Activated naive CD4-positive, alpha-beta T cell treated with anti-CD3 and anti-CD28 coated beads, Interleukin-2, amount 10 ng/mL, durations not matched to agents 7 days and 5 days (primary cell): ENCODE results near the gene C21orf58.
"Not testable (repeated sequence)": the region's sequence is repeated elsewhere in the genome, so short reads cannot be mapped to it uniquely, and the experiment has no call there.

Experiments
- CTCF ChIA-PET: fragments of 350-600 bp; sonication (Branson Sonifier 250); formaldehyde crosslinking; loops from one replicate; lab custom pipeline; 2021; ENCODE audit warnings: antibody characterized with exemption; lab: Charles Lee
- DNase-seq: peaks from one replicate; pipeline ENCODE4 v3.0.0-alpha.2; 2020
- H3K27ac Mint-ChIP-seq: one replicate; pipeline ENCODE4 v1.8.0; 2021; ENCODE audit warnings: mild to moderate bottlenecking, moderate library complexity, mixed read lengths
- H3K27me3 Mint-ChIP-seq: one replicate; pipeline ENCODE4 v1.8.0; 2021; ENCODE audit warnings: mild to moderate bottlenecking, mixed read lengths
- H3K36me3 Mint-ChIP-seq: one replicate; pipeline ENCODE4 v1.8.0; 2021; ENCODE audit warnings: mixed read lengths
- H3K4me1 Mint-ChIP-seq: one replicate; pipeline ENCODE4 v1.8.0; 2021; ENCODE audit warnings: mixed read lengths
- H3K4me3 Mint-ChIP-seq: one replicate; pipeline ENCODE4 v1.8.0; 2021; ENCODE audit warnings: mild to moderate bottlenecking, moderate library complexity, mixed read lengths
- H3K9me3 Mint-ChIP-seq: one replicate; pipeline ENCODE4 v1.8.0; 2021; ENCODE audit warnings: mixed read lengths

C21orf58 gene

DNA sequence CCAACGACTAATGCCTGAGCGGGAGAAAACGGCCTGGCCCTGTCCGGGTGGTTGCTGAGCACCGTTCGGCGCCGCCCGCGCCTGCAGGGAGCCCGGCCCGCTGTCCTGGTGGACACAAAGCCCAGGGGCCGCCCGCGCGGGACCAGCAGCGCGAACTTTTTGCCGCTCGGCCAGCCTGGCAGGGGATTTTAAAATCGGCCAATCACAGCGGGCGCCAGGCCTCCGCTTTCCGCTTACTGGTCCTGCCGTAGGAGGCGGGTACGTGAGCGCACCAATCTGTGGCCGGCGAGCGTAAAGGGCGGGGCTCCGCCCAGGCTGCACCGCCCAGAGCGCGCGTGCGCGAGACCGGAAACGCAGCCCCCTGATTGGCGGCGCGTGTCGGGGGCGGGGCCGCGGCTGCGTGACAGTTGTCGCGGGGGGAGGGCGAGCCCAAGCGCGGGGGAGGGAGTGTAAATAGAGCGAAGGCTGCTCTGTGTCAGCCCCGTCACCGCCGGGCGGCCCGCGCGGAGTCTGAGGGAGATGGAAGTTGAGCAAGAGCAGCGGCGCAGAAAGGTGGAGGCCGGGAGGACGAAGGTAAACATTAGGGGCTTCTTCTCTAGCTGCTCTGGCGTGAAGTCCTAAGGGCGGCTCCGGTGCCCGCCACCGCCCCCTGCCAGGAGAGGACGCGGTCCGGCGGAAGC lies at the start of gene C21orf58, which contains the start of gene PCNT:
Gene C21orf58 (minus strand): TSS at position 161 of the 680 bp plus-strand sequence. CDS start 1,132 bp downstream, outside the sequence.
Gene PCNT (plus strand): TSS at position 447 of the 680 bp plus-strand sequence. CDS start 73 bp downstream, at position 520.
- H3K36me3 Mint-ChIP-seq, result peaks cover 43% of the 10 kb centered on the region
- H3K4me1 Mint-ChIP-seq, result peaks cover 50% of the 10 kb centered on the region
- CTCF ChIA-PET, result interaction anchor here (1.6 kb wide), 1 partner anchor 181 kb away, joined by 6 read pairs; no protein-coding TSS in a partner anchor
- H3K9me3 Mint-ChIP-seq, result no peaks in the 10 kb centered on the region
- H3K27ac Mint-ChIP-seq, result peak within 1 kb of the TSS; percentile 99
- DNase-seq, result peak; percentile 98
- peaks cover 4% of the 10 kb centered on the region for H3K27me3 Mint-ChIP-seq
- H3K4me3 Mint-ChIP-seq, result peak within 1 kb of the TSS; percentile 90

DNA sequence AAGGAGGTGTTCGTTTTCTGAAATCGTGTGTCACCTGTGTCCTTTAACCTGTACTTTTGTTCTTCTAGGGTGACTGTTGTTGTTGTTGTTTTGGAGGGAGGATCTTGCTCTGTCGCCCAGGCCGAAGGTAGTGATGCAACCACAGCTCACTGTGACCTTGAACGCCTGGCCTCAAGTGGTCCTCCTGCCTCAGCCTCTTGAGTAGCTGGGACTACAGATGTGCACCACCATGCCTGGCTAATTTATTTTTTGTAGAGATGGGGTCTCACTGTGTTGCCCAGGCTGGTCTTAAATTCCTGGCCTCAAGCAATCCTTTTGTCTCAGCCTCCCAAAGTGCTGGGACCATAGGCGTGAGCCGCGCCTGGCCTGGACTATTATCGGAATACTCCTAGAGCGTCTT lies 49.3 kb upstream of the C21orf58 start:
- H3K27ac Mint-ChIP-seq, result peak overlapping the region; percentile 33
- H3K27me3 Mint-ChIP-seq, CTCF ChIA-PET, DNase-seq, H3K9me3 Mint-ChIP-seq, H3K4me3 Mint-ChIP-seq: not testable (repeated sequence)
- peaks cover 30% of the 10 kb centered on the region for H3K36me3 Mint-ChIP-seq
- peaks cover 25% of the 10 kb centered on the region for H3K4me1 Mint-ChIP-seq

DNA sequence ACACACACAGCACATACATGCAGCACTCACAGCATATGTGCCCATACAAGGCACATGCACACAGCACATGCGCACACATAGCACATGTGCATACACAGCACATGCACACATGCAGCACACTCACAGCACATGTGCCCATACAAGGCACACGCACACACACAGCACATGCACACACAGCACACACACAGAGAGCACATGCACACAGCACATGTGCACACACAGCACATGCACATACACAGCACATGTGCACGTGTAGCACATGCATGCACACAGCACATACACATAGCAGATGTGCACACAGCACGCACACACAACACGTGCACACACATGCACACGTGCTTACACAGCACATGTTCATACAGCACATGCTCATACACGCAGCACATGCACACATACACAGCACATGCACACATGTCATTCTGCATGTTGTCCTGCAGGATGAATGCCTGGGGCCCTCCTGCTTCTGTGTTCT lies 48.4 kb upstream of the C21orf58 start:
- DNase-seq, result no peak
- Mint-ChIP-seq H3K27me3 (no peaks in the 10 kb centered on the region), H3K9me3 (peaks cover 5% of the 10 kb centered on the region), H3K36me3 (peaks cover 31% of the 10 kb centered on the region), H3K27ac (peak overlapping the region; percentile 70), H3K4me1 (peaks cover 29% of the 10 kb centered on the region), H3K4me3 (no peak overlapping the region)
- CTCF ChIA-PET, result no interaction called here

DNA sequence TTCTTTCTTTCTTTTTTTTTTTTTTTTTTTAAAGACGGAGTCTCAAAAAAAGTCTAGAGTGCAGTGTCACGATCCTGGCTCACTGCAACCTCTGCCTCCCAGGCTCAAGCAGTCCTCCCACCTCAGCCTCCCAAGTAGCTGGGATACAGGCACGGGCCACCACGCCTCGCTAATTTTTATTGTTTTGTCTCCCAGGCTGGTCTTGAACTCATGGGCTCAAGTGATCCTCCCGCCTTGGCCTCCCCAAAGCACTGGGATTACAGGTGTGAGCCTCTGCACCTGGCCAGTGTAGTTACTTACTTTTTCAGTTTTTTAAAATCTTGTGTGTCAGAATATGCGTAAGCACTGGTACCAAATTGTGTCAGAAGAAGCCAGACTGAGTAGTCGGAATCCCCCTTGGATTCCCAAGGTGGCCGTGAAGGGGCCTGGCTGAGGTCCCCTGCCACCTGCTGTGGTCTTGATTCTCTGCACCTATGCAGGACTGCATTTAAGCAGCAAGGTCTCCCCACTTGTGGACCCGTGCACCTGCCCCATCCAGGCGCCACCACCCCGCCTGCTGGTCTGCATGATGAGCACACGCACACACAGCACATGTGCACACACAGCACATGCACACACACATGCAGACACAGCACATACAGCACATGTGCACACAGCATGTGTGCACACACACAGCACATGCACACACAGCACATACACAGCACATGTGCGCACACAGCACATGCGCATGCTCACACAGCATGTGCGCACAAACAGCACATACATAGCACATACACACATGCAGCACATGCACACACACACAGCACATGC lies 47.7 kb upstream of the C21orf58 start:
- H3K27me3 Mint-ChIP-seq, result no peaks in the 10 kb centered on the region
- CTCF ChIA-PET, result no interaction called here
- H3K36me3 Mint-ChIP-seq, result peaks cover 31% of the 10 kb centered on the region
- no peak overlapping the region for H3K27ac Mint-ChIP-seq
- no peak for DNase-seq
- no peak overlapping the region for H3K4me3 Mint-ChIP-seq
- peaks cover 5% of the 10 kb centered on the region for H3K9me3 Mint-ChIP-seq
- peaks cover 32% of the 10 kb centered on the region for H3K4me1 Mint-ChIP-seq

GRCh38 chr21:46369520-46370235 lies 46.0 kb upstream of the C21orf58 start:
- no peaks in the 10 kb centered on the region for H3K27me3 Mint-ChIP-seq
- H3K27ac Mint-ChIP-seq, result peak overlapping the region; percentile 96
- H3K4me3 Mint-ChIP-seq, result no peak overlapping the region
- H3K4me1 Mint-ChIP-seq, result peaks cover 32% of the 10 kb centered on the region
- H3K36me3 Mint-ChIP-seq, result peaks cover 44% of the 10 kb centered on the region
- no peak for DNase-seq
- CTCF ChIA-PET, result interaction anchor here (1.3 kb wide), 1 partner anchor 226 kb away, joined by 3 read pairs; no protein-coding TSS in a partner anchor
- peaks cover 5% of the 10 kb centered on the region for H3K9me3 Mint-ChIP-seq

DNA sequence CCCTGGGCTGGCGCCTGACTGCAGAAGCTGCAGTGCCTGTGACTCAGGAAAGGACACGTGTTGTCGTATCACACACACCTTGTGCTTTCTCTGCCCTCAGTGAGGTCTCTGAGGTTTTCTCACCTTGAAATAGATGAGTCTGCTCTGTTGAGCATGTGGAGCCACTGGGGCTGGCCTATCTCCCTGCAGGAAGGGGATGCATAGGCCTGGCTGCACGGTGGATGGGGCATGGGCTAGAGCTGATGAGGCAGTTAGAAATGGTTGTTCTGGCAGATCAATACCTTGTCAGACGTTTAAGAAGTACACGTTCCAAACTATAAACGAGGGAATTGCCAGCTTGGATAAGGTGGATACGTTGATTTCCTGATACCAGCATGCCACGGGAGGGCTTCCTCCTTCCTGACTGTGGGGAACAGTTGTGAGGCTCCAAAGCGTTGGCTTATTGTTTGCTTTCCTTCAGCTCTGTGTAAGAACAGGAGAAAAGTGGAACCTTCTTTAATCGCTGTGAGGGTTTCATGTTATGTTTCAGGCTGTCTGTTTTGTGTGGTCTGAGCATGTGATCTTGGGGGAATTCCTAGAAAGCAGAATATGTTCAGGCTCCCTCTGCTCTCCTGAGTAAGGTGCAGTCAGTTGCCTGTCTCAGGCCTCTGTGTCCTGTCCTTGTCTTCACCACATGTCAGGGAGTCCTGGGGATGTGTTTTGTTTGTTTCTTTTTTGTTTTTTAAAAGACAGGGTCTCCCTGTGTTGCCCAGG lies 45.0 kb upstream of the C21orf58 start:
- Mint-ChIP-seq H3K4me3 (peak overlapping the region; percentile 29), H3K4me1 (peaks cover 32% of the 10 kb centered on the region), H3K27me3 (no peaks in the 10 kb centered on the region), H3K27ac (peak overlapping the region; percentile 96), H3K36me3 (peaks cover 44% of the 10 kb centered on the region), H3K9me3 (peaks cover 5% of the 10 kb centered on the region)
- peak; percentile 66 for DNase-seq
- CTCF ChIA-PET, result interaction anchor here (0.6 to 1.8 kb wide), 4 partner anchors 12 to 225 kb away, joined by 3 to 6 read pairs (median 4); a partner anchor contains a TSS

- Mint-ChIP-seq H3K4me3 (no peak overlapping the region), H3K36me3 (peaks cover 45% of the 10 kb centered on the region), H3K4me1 (peaks cover 32% of the 10 kb centered on the region), H3K27ac (no peak overlapping the region), H3K9me3 (peaks cover 4% of the 10 kb centered on the region), H3K27me3 (no peaks in the 10 kb centered on the region)
- CTCF ChIA-PET, result interaction anchor here (1.8 kb wide), 1 partner anchor 10 kb away, joined by 4 read pairs; no protein-coding TSS in a partner anchor
- DNase-seq, result no peak
Observed at GRCh38 chr21:46366966-46367365, 43.3 kb upstream of the C21orf58 start.

- no peak overlapping the region for H3K27ac Mint-ChIP-seq
- DNase-seq, result no peak
- H3K36me3 Mint-ChIP-seq, result peaks cover 45% of the 10 kb centered on the region
- CTCF ChIA-PET, result interaction anchor here (0.5 kb wide), 1 partner anchor 139 kb away, joined by 3 read pairs; no protein-coding TSS in a partner anchor
- no peaks in the 10 kb centered on the region for H3K27me3 Mint-ChIP-seq
- peaks cover under 1% of the 10 kb centered on the region for H3K9me3 Mint-ChIP-seq
- no peak overlapping the region for H3K4me3 Mint-ChIP-seq
- peaks cover 29% of the 10 kb centered on the region for H3K4me1 Mint-ChIP-seq
Observed at GRCh38 chr21:46366561-46366960, 42.9 kb upstream of the C21orf58 start.

GRCh38 chr21:46366091-46366490 lies 42.4 kb upstream of the C21orf58 start:
- H3K27ac Mint-ChIP-seq, result no peak overlapping the region
- peaks cover 28% of the 10 kb centered on the region for H3K4me1 Mint-ChIP-seq
- peaks cover 47% of the 10 kb centered on the region for H3K36me3 Mint-ChIP-seq
- no peaks in the 10 kb centered on the region for H3K27me3 Mint-ChIP-seq
- H3K4me3 Mint-ChIP-seq, result no peak overlapping the region
- DNase-seq, result no peak
- H3K9me3 Mint-ChIP-seq, result no peaks in the 10 kb centered on the region
- CTCF ChIA-PET, result interaction anchor here (0.5 kb wide), 1 partner anchor 138 kb away, joined by 3 read pairs; no protein-coding TSS in a partner anchor

DNA sequence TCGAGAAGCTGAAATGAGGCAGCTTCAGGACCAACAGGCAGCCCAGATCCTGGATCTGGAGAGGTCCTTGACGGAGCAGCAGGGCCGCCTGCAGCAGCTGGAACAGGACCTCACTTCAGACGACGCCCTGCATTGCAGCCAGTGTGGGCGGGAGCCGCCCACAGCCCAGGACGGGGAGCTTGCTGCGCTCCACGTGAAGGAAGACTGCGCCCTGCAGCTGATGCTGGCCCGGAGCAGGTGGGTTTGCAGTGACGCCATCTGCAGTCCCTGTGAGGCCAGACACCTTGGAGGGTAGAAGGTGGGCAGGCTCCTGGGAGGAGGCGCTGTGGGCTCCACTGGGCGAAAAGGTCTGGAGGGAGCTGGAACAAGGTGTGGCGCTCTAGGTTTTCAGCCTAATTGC lies 40.0 kb upstream of the C21orf58 start:
- Mint-ChIP-seq H3K9me3 (no peaks in the 10 kb centered on the region), H3K4me1 (peaks cover 15% of the 10 kb centered on the region), H3K27ac (no peak overlapping the region), H3K36me3 (peaks cover 45% of the 10 kb centered on the region), H3K4me3 (no peak overlapping the region), H3K27me3 (no peaks in the 10 kb centered on the region)
- DNase-seq, result no peak
- CTCF ChIA-PET, result interaction anchor here (0.7 to 1.7 kb wide), 2 partner anchors 38 to 211 kb away, joined by 3 read pairs; a partner anchor contains a TSS

DNA sequence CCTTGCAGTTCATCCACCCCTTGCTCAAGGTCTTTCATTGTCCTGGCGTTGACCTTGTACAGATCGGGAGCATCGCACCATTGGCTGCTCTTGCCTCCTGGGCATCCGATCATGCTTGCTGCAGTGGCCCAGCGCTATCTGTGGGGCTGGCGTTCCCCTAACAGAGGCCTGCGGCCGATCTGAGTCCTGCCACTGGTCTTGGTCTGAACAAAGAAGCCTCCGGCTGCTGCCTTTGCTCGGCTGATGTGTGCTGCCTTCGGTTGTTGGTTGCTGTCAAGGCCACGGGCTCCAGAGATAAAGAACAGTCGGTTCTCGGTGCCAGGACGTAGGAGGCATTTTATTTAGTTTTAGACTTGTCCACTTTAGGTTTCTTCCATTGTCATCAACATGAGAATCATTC lies 39.3 kb upstream of the C21orf58 start:
- peaks cover 48% of the 10 kb centered on the region for H3K36me3 Mint-ChIP-seq
- H3K4me3 Mint-ChIP-seq, result no peak overlapping the region

GRCh38 chr21:46361935-46362334 lies 38.3 kb upstream of the C21orf58 start:
- Mint-ChIP-seq H3K27me3 (no peaks in the 10 kb centered on the region), H3K4me3 (no peak overlapping the region), H3K27ac (no peak overlapping the region), H3K36me3 (peaks cover 53% of the 10 kb centered on the region), H3K9me3 (no peaks in the 10 kb centered on the region), H3K4me1 (peaks cover 3% of the 10 kb centered on the region)
- CTCF ChIA-PET, result interaction anchor here (0.6 kb wide), 1 partner anchor 84 kb away, joined by 3 read pairs; no protein-coding TSS in a partner anchor
- no peak for DNase-seq

More for the DNA sequence above, 39.3 kb upstream of the C21orf58 start:
- H3K9me3 Mint-ChIP-seq, result no peaks in the 10 kb centered on the region
- no peak for DNase-seq
- H3K27ac Mint-ChIP-seq, result no peak overlapping the region
- H3K27me3 Mint-ChIP-seq, result no peaks in the 10 kb centered on the region
- CTCF ChIA-PET, result interaction anchor here (0.7 kb wide), 1 partner anchor 210 kb away, joined by 3 read pairs; no protein-coding TSS in a partner anchor
- H3K4me1 Mint-ChIP-seq, result peaks cover 7% of the 10 kb centered on the region

DNA sequence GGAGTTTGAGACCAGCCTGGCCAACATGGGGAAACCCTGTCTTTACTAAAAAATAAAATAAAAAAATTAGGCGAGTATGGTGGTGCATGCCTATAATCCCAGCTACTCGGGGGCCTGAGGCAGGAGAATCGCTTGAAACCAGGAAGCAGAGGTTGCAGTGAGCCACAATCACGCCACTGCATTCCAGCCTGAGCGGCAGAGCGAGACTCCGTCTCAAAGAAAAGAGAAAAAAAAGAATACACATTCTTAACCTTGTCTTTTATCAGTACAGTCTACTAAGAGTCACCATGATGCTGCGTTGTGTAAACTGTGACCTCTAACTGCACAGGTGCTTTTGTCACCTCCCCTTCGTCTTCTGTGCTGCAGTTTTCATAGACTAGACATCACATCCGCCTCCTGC lies 37.5 kb upstream of the C21orf58 start:
- no peak for DNase-seq
- CTCF ChIA-PET, result interaction anchor here (0.6 kb wide), 1 partner anchor 83 kb away, joined by 3 read pairs; no protein-coding TSS in a partner anchor
- peaks cover 46% of the 10 kb centered on the region for H3K36me3 Mint-ChIP-seq
- H3K9me3 Mint-ChIP-seq, result no peaks in the 10 kb centered on the region
- H3K4me1 Mint-ChIP-seq, result no peaks in the 10 kb centered on the region
- no peaks in the 10 kb centered on the region for H3K27me3 Mint-ChIP-seq
- no peak overlapping the region for H3K4me3 Mint-ChIP-seq
- no peak overlapping the region for H3K27ac Mint-ChIP-seq
